GM18505 (cell line): ENCODE results near the gene PIKFYVE.
"Not testable (repeated sequence)": the region's sequence is repeated elsewhere in the genome, so short reads cannot be mapped to it uniquely, and the experiment has no call there.

Experiments used
- ATAC-seq: cut with Tn5 transposase; IDR thresholded peaks from one replicate; pipeline ENCODE4 v1.9.1; 2021; ENCODE audit not compliant: unreplicated experiment
- POLR2A ChIP-seq: IDR thresholded peaks from 4 replicates; pipeline ENCODE4 v1.6.1; 2011; ENCODE audit warnings: borderline replicate concordance; ENCODE audit not compliant: insufficient read depth, insufficient read length; ENCODE audit errors: extremely low read depth

Gene PIKFYVE

DNA sequence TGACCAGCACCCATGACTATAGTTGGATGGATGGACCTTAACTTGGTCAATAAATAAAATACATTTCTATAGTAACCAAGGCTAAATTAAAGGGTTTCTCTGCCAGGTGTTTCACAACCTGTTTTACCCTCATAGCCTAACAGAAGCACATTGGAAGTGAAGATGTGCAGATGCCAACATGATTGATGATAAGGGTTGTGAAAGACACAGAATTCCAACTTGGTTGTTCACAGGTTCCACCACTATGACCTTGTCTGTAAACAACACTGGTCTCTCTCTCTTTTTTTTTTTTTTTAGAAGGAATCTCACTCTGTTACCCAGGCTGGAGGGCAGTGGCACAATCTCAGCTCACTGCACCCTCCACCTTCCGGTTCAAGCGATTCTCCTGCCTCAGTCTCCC is 103.0 kb downstream of the PIKFYVE start:
- no peak for ATAC-seq
- TF ChIP-seq POLR2A = no peak

DNA sequence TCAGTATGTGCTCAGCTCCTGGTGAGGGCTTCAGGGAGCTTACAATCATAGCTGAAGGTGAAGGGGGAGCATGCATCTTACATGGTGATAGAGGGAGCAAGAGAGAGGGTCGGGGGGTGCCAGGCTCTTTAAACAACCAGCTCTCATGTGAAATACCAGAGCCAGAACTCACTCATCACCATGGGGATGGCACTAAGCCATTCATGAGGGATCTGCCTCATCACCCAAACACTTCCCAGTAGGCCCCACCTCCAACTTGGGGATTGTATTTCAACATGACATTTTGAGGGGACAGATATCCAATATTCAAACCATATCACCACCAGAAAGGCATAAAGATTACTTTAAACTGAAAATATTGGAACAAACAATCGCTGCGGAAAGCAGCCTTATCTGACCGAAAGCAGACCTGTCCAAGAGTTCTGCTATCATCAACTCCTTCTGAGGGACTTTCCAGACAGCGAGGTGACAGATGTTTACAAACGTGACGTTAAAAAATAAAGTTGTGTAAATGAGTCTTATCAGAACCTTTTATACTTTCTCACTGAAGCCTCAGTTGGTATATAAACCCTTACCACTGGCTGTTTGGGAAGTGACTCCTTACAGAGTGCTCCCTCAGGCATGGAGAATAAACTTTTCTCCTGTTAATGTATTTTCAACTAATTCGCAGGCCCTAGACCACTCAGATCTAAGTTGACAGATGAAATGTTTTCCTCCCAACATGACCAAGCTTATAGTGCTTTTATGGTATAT is 105.0 kb downstream of the PIKFYVE start:
- TF ChIP-seq POLR2A = no peak
- no peak for ATAC-seq

DNA sequence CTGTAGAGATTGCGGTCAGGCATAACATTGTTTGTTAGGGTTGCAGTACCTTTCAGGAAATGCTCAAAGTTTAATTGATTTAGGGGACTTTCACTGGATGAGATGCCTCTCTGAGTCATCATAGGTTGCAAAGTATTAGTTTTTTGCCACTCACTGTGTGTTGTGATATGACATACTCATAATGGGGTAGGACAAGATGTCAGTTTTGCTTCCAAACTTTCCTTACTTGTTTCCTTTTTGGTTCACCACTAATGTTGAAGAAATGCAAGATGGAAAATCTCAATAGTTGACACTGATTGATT is 105.5 kb downstream of the PIKFYVE start:
- TF ChIP-seq POLR2A = no peak
- no peak for ATAC-seq

- ATAC-seq = peak; percentile 57
- TF ChIP-seq POLR2A = no peak
Measured at GRCh38 chr2:208373460-208374089, 107.5 kb downstream of the PIKFYVE start.

DNA sequence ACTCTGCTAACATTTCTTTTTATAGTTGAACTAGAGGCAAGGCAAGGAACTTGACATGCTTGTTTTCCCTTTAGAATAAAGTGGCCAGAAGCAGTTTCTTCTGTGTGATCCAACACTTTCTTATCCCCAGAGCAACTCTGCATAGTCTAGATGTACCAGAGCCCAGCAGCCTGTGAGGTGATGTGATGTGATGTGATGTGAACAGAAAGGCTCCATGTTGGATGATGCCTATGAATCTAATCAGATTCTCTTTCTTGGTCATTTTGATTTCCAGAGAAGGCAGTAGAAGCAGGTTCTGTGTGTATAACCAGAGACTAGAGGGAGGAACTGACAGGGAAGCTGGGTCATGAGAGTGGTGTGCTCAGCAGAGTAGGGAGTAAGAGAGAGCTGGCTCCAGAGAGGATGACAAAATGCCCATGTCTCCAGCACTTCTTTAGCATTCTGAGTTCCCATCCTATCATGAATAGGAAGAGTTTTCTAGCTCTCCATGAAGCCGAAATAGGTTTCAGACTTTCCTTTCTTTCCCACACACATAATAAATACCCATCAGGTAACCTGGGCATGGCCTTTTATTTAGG is 109.5 kb downstream of the PIKFYVE start:
- no peak for TF ChIP-seq POLR2A
- no peak for ATAC-seq

- not testable (repeated sequence) for ATAC-seq
Measured at GRCh38 chr2:208377344-208377860, 111.3 kb downstream of the PIKFYVE start.

DNA sequence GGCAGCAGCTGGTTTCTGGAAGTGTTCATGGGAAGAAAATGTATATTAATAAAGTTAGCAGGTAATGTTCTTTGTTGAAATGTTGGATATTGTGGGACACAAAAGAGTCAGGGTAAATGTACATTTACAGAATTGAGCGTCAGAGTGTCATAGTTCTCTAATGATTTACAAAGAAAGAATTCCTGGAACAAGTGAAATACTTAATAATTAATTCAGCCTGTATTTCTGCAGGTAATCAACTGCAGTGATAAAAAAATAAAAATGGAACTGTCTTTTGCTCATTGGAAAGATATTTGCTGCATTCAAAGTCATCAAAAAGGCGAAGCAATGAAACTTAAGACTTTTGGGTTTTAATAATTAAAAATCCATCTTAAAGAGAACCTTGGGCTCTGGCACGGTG is 113.1 kb downstream of the PIKFYVE start:
- no peak for ATAC-seq
- TF ChIP-seq POLR2A = no peak

DNA sequence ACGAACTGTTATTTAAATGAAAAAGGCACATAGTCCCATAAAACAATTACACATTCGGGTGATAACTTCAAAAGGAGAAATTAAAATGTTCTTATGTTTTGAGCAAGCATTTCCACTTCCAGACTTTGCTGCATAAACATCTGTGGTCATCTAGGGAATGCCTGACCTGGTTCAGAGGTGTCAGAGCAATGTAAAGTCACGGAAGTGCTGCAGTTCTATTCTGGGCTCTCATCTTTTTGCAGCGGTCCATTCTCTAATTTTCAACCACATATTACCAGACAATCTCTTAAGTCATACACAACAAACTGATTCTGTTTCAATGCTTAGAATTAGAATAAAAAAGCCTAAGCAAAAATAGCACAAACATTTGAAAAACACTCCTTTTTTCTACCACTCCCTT is 118.6 kb downstream of the PIKFYVE start:
- no peak for ATAC-seq
- TF ChIP-seq POLR2A = no peak

GRCh38 chr2:208386541-208386940 is 120.5 kb downstream of the PIKFYVE start:
- TF ChIP-seq POLR2A = no peak
- no peak for ATAC-seq

DNA sequence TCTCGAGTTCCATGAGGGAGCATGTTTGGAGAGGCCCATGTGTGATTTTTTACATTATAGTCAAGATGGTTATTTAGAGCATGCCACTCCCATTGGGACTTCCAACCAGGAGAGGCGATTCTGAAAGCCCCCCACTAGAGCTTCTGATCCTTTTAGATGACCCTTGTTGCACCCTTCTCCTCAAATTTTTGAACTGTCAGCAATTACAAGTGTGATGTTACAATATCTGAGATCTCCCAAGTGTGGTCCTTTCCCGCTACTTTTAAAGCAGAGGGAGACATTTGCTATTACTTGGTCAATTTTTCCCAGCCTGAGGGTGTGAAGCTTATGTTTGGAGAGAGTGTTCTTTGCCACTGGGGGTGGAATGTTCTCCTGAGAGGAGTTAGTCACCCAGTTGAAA is 123.9 kb downstream of the PIKFYVE start:
- TF ChIP-seq POLR2A = no peak
- no peak for ATAC-seq

GRCh38 chr2:208392300-208392699 is 126.2 kb downstream of the PIKFYVE start:
- TF ChIP-seq POLR2A = no peak
- ATAC-seq = no peak

DNA sequence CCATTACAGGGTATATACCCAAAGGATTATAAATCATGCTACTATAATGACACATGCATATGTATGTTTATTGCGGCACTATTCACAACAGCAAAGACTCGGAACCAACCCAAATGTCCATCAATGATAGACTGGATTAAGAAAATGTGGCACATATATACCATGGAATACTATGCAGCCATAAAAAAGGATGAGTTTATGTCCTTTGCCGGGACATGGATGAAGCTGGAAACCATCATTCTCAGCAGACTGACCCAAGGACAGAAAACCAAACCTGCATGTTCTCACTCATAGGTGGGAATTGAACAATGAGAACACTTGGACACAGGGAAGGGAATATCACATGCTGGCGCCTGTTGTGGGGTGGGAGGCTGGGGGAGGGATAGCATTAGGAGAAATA is 130.7 kb downstream of the PIKFYVE start:
- ATAC-seq = not testable (repeated sequence)

DNA sequence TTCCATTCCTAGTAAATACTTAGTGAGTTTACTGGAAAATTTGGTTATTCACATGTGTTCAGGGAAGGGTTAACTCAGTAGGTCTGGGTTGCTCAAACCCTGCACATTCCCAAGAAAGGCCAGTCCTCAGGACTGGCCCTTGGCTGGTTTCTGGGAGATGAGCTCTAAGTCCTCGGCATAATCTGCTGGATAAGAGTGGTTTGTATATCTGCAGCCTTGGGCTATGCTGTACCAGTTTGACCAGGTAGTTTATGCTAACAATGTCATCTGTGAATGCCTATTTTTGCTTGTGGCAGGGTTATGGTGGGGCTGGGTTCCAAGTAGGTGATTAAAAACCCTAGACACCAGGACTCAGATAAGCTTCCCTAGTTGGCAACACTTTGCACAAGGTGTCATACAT is 133.1 kb downstream of the PIKFYVE start:
- no peak for ATAC-seq
- no peak for TF ChIP-seq POLR2A

DNA sequence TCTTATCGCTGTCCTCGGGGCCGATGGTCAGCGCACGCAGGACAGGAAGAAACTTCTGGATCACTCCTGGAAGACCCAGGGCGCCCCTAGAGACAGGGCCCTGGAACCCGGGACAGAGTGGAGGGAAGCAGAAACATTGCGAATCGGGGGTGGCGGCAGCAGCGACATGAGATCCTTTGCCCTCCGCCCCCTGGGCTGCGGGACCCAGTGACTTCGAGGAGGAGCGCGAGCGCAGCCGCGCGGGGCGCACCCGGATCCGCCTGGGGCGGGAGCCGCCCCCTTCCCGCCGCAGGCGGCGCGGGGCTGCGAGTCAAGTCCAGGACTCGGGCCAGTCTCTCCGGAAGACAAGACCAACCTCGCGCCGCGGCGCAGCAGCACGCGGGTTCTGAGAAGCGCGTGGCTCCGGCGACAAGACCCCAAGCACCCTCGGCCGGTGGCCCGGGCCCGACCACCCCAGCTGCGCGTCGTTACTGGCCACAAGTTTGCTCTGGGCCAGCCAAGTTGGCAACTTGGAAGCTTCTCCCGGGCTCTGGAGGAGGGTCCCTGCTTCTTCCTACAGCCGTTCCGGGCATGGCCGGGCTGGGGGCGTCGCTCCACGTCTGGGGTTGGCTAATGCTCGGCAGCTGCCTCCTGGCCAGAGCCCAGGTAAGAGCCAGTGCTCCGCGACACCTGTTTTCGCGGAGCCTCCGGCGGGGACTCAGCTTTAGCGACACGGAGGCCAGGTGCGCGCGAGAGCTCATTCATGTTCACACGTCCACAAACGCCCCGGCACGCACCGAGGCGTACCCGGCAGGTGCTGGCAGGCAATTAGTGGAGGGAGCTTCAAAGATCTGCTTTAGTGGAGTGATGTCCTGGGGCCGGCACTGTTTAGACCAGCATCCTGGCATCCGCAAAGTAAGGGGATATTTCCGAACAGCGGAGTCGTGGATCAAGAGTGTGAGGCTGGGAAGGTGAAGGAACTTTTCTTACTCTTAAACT is 140.7 kb downstream of the PIKFYVE start, which contains the start of gene PTH2R:
PTH2R (plus strand) TSS at position 319 of the 978 bp plus-strand sequence; CDS start at position 571, 252 bp downstream.
- no peak for ATAC-seq
- no peak for TF ChIP-seq POLR2A

DNA sequence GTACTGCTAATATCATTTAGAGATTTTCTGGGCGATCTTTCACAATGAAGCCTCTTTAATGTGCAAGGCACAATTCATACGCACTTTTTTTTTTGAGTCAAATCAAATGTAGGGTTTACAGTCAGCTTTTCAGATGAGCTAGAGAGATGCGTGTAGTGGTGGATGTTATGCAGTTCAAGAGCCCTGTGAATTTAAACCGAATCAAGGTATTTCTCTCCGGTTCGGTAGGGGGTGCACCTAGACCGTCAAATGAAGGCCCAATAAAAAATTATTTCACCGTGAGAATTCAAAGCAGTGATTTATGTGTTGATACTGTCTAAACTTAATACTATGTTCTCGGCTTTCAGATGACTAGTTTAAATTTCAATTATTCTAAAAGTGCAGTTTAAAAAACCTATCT is 141.6 kb downstream of the PIKFYVE start:
- ATAC-seq = no peak
- TF ChIP-seq POLR2A = no peak
